C4-2B (cell line): Measurements from ENCODE around the gene ZBTB1.

Experiments used
- ZFX ChIP-seq: fragments of 450-650 bp; IDR thresholded peaks from 2 replicates; pipeline ENCODE4 v1.6.1; 2017
- TF ChIP-seq, protein P1 (sequence below): fragments of 450-650 bp; conservative IDR thresholded peaks from 2 replicates; pipeline ENCODE4 v1.5.1; 2017; ENCODE audit warnings: mild to moderate bottlenecking

DNA sequence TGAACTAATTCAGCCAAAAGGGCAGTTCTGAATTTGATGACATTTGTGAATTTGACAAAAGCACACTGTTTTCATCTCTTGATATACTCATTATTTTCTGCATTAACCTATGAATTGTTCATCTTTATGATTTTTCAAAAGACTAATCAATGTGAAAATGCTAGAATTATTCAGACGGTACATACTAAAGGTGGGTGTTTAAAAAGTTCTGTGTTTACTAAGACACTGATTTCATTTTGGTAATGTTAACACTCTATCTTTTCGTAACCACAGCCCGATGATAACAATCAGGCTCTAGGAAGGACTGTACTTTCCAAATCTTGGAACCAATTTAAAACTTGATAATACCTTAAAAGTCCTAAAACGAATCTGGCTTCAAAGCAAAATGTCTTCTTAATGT, 29.9 kb upstream of the ZBTB1 start:
- TF ChIP-seq, protein P1, sequence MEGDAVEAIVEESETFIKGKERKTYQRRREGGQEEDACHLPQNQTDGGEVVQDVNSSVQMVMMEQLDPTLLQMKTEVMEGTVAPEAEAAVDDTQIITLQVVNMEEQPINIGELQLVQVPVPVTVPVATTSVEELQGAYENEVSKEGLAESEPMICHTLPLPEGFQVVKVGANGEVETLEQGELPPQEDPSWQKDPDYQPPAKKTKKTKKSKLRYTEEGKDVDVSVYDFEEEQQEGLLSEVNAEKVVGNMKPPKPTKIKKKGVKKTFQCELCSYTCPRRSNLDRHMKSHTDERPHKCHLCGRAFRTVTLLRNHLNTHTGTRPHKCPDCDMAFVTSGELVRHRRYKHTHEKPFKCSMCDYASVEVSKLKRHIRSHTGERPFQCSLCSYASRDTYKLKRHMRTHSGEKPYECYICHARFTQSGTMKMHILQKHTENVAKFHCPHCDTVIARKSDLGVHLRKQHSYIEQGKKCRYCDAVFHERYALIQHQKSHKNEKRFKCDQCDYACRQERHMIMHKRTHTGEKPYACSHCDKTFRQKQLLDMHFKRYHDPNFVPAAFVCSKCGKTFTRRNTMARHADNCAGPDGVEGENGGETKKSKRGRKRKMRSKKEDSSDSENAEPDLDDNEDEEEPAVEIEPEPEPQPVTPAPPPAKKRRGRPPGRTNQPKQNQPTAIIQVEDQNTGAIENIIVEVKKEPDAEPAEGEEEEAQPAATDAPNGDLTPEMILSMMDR: no peak
- TF ChIP-seq ZFX: no peak
